ENCODE data around the gene PTPRN2.

DNA sequence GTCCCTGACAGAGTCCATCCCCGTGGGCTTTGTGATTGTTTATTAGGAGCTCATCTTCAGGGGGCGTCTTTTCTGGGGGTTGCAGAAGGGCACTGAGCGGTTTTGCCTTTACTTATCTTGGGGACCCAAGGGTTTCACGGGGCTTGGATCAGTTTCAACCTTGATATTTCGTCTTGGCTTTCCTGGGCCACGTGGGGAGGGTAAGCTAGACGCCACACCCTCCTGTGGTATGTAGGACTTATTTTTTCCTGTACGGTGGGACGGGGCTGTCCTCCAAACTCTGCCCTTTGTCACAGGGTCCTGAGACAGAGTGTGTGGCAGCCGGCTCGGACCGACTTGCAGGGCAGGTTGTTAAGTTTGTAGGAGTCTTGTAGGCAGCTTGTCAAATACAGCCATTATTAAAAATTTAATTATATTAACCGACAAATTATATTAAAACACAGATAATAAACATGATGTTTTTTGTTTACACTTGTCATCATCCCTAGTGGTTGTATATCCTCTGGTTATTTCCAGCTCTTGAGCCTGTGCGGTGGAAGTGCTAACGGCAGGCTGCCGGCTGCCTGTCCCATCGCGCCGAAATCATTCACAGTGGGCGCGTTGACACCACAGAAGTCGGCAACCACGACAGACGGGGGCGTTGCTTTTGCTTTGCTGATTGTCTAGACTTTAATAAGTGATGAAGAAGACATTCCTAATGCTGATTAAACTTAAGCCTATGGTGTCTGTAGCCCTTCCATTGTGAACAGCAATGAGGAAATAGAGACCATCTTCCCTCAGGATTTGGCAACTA is 1057.7 kb downstream of the PTPRN2 start:
- TF ChIP-seq, protein P1, sequence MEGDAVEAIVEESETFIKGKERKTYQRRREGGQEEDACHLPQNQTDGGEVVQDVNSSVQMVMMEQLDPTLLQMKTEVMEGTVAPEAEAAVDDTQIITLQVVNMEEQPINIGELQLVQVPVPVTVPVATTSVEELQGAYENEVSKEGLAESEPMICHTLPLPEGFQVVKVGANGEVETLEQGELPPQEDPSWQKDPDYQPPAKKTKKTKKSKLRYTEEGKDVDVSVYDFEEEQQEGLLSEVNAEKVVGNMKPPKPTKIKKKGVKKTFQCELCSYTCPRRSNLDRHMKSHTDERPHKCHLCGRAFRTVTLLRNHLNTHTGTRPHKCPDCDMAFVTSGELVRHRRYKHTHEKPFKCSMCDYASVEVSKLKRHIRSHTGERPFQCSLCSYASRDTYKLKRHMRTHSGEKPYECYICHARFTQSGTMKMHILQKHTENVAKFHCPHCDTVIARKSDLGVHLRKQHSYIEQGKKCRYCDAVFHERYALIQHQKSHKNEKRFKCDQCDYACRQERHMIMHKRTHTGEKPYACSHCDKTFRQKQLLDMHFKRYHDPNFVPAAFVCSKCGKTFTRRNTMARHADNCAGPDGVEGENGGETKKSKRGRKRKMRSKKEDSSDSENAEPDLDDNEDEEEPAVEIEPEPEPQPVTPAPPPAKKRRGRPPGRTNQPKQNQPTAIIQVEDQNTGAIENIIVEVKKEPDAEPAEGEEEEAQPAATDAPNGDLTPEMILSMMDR (IDR thresholded peaks at IDR 0.05), result no peak
- no peak for TF ChIP-seq ZFX (IDR thresholded peaks at IDR 0.05; ENCODE audit: borderline replicate concordance)
